Activated gamma-delta T cell treated with Interleukin-2 at 50 U/mL for 16 hours (primary cell): ENCODE results near the gene WWTR1.

Experiments used
- DNase-seq: peaks from one replicate; pipeline ENCODE4 v3.0.0-alpha.2; 2020

The WWTR1 gene

DNA sequence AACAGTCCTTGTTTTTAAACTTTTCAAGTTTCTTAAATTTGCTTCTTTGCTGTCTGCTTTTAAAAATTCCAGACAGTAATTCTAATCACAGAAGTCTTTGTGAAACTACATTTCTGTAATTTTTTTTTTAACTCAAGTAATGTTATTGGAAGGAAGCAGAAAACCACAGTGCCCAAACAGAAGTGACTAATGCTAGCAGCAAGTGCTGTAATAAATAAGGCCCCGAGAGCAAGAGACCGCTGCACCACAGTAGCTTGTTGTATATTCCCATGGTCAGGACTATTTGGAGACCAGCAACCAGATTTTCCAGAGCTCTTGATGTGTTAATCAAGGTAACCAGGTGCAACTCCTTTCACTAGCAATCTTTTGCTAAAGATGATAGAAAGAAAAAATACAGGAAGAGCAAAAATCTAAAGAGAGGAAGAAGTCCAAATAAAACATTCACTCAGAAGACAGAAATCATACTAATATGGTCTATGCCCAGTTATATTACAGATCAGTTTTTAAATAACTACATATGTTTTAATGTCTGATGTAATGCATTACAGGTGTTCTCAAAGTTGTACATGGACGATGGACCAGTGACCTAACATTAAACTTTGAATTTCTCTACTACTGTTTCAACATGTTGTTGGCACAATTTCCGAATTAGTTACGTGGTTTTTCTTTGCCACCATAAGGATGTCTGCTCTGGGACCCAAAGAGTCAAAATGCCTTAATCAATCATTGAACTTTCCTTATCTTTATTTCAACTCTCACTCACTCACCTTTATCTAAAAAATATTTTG is 36.4 kb downstream of the WWTR1 start:
- DNase-seq, result no peak

DNA sequence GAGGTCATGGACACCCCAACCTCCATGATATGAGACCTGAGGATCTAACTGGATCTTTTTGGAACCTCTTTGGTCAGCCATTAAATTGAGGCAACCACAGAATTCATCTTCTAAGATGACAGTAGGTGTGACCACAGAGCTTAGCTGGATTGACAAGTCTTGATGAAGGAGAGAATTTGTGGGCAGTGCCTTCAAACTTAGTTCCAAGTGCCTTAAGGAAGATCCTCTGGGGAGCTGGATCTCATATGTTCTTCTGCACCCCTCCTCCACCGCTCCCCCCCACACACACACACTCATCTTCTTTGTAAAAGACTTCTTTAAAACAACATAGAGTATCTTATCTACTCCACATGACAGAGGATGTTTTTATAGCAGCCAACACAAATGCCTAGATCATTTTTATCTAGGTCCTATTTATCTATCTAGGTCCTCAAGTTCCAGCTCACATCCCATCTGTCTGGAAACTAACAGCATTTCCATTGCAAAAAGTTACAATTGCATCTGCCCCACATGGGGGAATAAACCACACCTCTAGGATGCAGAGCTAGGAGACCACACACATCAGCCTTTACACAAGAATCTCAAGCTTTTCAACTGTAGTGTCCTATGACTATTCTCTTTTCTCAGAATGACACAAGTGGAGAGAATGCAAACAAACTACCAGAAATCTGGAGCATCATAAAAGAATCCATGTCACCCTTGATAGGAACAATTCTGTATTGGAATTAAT is 37.4 kb downstream of the WWTR1 start:
- no peak for DNase-seq

DNA sequence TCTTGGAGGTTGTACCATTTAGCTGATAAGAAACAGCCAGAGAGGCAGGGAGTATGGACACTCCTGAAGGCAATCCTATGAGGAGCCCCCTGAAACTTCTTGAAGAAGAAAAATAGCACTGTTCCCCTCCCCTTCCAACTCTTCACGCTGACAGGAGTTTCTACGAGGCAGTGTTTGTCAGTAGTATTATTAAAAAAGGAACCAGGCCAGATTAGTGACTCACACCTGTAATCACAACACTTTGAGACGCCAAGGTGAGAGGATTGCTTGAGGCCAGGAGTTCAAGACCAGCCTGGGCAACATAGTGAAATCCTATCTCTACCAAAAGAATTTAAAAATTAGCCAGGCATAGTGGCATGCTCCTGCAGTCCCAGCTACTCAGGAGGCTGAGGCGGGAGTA is 38.7 kb downstream of the WWTR1 start:
- DNase-seq, result no peak

DNA sequence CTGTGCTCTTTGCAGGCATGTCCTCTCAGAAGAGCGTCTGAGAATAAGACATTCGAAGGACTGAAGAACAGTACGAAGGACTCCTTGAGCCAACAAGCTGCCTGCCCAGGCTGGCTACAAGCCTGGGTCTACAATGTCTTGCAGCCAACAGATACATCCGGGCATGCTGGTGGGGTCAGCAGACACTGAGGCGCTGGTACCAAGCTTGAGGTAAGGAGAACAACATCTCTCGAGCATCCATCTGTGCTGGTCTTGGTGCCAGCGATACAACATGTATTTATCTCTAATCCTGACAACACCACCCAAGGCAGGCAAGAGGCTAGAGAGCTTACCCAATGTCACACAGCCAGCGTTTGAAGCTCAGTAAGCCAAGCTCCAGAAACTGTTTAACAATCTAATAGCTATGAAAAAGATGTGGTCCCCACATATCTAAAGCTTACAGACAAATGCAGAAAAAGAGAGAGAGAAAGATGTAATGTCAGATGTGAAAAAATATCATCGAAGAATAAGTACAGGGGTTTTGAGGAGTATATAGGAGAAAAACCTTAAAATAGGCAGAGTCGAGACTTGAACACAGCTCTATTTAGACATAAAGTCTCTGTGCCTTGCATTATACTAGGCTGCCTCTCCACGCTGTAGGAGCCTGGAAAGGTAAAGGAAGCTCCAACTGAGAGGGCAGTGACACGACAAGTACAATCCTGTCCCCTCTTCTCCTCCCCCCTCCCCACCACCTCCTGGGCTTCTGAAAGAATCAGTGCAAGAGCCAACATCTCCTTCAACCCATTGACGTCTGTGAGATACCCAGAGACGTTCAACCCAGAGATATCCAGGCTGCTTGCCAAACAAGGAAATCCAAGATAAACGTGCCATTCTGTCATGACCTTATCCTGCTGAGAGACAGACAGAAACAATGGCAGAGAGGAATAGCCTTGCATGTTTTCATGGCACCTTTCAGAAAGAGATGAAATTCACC is 39.4 kb downstream of the WWTR1 start:
- DNase-seq, result no peak

DNA sequence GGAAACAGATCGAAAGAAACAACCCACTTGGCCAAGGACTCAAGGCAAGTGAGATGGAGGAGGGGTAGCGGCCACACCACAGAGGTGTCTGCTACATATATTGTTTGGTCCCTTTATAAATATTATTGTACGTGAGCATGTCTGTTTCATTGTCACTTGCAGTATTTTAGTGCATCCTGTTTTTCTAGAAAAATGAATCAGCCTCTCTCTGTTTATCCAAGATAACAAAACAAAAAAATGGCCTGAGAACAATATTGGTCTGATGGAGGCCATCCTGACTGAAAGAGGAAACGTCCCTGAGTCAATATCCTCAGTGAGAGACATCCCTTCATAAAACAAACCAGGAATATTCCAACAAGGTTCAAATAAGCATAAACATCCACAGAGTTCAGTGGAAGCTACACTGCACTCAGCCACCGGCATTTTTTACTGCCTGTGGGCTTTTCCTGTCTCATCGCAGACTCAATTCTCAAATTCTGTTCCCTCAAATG is 42.0 kb downstream of the WWTR1 start:
- no peak for DNase-seq

DNA sequence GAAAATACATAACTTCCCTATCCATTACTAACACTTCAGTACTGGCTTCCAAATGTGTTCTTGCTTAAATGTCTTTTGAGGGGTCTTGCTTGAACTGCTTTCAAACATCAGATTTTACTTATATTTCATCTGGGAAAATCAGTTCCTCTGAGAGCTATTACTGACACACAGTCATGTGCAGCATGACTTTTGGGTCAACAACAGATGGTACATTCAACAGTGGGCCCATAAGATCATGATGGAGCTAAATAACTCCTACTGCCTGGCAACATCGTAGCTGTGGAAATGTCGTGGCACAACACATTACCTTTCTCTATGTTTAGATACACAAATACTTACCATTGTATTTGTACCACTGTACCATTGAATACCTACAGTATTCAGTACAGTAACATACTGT is 43.8 kb downstream of the WWTR1 start:
- DNase-seq, result no peak

DNA sequence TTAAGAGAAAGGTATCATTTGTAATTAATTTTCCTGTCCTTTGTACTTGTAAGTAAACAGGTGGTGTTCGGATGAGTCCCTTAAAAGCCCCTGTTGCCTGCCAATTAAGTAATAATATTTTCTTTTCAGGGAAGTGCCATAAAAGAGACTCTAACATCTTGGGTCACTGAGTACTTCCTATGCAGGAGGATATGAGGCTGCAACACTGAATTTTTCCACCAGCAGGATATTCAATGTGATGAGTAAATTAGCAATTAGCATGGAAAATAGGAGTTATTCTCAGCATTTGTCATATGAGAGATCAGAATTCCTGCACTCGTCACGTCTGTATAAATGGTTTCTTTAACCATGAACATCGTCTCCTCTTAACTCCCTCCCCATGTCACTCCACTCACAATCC is 45.4 kb downstream of the WWTR1 start:
- DNase-seq, result no peak

- DNase-seq, result no peak
Measured at GRCh38 chr3:149611149-149611548, 46.7 kb downstream of the WWTR1 start.

DNA sequence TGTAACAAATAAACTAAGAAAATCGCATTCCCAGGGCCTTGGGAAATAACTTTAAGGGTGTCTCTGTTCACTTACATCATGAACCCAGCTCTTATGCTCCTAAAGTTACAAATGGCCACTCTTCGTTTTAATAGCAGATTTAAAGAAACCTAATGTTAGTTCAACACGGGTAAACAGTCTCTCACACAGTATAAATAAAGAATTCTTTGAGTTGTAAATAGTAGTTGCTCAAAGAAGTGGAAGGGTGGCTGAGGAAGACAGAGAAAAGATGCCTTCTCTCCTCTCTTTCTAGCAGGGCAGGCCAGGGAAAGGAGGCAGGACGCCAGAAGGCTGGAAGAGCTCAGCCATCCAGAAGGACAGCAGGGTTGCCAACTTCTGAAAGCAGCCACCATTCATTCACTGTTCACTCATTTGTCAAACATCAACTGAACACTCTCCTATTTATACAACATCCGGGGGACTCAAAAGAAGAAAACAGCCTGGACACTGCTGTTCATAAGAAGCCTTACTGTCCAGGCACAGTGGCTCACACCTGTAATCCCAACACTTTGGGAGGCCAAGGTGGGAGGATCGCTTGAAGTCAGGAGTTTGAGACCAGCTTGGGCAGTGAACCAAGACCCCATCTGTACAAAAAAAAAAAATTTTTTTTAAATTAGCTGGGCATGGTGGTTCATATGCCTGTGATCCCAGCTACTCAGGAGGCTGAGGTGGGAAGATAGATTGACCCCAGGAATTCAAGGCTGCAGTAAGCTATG is 47.3 kb downstream of the WWTR1 start:
- no peak for DNase-seq

GRCh38 chr3:149609595-149609994 is 48.2 kb downstream of the WWTR1 start:
- no peak for DNase-seq

DNA sequence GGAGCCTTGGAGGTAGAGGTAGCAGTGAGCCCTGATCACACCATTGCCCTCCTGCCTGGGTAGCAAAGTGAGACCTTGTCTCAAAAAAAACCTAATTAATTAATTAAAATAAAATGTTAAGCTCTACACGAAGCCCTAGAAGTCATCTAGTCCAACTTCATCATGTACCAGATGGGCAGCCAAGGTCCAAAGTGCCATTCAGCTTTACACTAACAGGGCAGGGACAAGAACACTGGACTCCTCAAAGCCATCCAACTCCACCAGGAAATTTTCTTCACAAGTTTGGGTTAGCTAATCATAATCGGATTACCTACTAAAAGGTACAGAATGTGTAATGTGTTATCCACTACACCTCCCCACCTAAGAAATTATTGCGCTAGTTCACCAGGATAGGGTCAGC is 48.8 kb downstream of the WWTR1 start:
- DNase-seq, result no peak

DNA sequence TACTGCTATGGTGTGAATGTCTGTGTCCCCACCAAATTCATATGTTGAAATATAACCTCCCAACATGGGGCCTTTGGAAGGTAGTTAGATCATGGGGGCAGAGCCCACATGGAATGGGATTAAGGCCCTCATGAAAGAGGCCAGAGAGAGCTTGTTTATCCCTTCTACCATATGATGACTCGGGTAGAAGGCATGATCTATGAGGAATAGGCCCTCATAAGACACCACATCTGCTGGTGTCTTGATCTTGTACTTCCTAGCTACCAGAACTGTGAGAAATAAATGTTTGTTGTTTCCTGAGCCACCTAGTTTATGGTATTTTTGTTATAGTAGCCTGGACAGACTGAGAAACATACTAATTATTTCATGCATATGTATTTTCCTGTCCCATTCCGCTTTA is 51.9 kb downstream of the WWTR1 start:
- no peak for DNase-seq

GRCh38 chr3:149604125-149604875 is 53.5 kb downstream of the WWTR1 start:
- DNase-seq, result no peak

DNA sequence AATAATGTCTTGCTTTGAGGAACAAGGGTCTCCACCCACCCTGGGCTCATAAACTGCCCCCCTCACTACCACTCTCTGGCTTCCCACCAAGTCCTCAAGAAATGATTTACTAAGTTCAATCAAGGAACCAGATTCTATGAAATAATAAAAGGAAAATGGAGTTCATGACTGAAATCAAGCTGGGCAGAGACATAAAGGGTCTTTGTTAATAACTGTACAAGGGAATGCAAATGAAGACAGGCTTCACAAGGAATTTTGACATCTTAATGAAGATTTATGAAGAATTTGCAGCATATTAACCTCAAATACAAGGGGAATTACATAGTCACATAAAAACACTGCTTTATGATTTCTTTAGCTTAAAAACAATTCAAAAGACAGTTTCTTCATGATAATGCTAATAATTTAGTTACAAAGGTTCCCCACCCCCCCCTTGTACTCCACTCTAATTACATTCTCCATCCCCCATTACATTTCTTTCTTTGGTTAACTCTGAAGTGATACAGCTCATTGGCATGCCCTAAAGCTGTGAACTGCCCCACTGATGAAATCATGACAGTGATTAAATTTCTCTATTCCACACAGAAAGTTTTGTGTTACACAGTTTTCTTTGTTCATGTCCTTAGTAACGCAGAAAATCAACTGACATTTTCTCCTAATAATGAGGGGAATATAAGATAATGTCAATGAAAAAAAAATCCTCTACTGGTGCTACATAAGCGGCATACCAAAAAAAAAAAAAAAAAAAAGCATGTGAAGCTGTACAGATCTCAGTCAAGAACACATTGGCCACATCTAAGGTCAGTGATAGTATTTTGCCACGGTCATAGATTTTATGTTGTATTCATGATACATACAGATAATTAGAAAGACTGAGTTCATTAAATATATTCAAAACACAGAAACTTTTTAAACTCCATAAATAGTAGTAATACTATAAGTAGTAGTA is 54.4 kb downstream of the WWTR1 start:
- DNase-seq, result no peak

DNA sequence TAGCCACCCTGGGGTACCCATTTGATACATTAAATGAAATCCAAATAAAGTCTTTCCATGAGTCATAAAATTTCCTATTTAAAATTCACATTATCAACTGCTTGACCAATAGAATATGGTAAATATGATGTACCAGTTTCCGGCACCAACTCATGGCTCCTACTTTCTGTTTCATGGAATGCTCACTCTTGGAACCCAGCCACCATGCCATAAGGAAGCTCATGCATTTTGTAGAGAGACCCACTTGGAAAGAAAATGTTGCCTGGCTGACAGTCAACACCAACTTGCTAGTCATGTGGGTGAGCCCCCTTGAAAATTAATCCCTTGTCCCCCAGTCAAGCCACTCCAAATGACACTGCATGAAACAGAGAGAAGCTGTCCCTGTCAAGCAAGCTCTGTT is 57.2 kb downstream of the WWTR1 start:
- DNase-seq, result no peak

DNA sequence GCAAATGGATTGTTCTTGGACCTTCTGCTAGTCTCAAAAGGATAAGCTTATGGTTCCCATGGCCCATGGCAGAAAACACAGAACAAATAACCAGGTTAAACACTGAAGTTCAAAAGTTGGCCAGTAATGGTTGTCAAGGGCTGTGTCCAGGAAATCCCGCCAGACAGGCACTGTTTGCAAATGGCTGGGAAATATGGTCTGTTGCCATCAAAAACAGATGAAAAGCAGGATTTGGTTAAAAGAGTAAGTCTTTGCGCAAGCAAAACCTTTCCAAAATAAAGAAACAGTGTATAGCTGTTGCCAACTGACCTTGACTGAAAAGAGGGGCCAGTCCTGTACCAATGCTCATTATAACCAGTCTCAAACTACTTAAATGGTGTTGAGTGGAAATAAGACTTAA is 58.6 kb downstream of the WWTR1 start:
- DNase-seq, result no peak

DNA sequence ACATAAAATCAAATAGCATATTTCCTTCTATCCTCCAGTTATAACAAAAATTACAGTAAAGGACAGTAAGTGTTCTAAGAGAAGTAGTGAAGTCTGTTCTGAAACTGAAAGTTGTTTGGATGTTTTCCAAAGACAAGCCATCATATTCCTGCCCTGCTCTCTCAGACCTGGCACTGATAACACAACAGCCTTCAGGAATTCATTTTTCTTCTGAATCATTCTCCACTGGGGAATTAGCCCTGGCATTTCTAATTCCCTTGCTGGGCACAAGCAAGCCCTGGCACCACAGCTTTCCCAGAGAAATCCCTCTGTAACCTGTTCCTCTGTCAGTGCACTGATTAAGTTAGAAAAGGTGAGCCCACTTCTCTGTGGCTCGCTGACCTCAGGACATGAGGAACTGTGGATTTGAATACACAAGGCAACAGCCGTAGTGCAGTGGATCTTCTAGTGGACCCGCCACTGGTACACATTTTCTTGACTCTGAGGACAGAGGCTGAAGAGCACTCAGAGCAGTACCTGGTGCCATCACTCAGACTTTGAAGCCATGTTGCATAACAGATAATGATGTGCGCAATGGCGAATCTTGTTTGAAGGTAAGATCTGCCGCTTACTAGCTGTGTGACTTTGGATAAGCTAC is 61.6 kb downstream of the WWTR1 start:
- no peak for DNase-seq

GRCh38 chr3:149593418-149594160 is 64.2 kb downstream of the WWTR1 start:
- no peak for DNase-seq

DNA sequence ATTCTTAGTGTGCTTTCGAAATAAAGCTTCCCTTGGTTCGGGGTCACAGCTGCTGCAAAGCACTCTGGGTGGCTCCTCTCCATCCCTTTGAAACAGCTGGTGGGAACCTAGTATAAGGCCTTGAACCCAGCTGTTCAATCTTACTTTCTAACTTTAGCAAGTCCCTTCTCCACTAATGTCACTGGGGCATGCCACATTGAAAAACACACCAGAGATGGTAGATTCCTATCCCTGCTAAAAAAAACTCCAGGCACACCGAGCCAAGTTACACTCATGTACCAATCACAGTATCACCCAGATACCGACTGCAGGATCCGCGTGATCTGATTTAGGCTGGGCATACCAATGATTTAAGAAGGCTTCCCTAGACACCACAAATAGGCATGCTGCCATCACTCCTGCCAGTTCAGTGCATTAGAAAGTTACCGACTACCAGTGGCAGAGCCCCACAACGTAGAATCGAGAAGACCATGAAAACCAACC is 65.0 kb downstream of the WWTR1 start:
- no peak for DNase-seq
